ENCODE measurements around the gene CROT. TPM values are rescaled to one million over a fixed set of nuclear protein-coding genes. Genes with fewer than 3 reads are reported as not detected.

Gene CROT
- total RNA-seq, 4 donors from 2014 or later: 3.6 to 16.3 (median 7.9) TPM

GRCh38 chr7:87370660-87371180 lies 25.3 kb downstream of the CROT start:
- no peak for ATAC-seq
- Histone ChIP-seq H3K4me3 (no peak overlapping the region), H3K4me1 (no peaks in the 10 kb centered on the region), H3K27ac (no peak overlapping the region), H3K9me3 (no peaks in the 10 kb centered on the region), H3K36me3 (no peaks in the 10 kb centered on the region), H3K27me3 (no peaks in the 10 kb centered on the region)
- TF ChIP-seq POLR2A (IDR thresholded peaks at IDR 0.05) (no peak), CTCF (IDR thresholded peaks at IDR 0.05 in 4 of 5, conservative IDR thresholded peaks at IDR 0.05 in 1 of 5) (no peak)
- DNase-seq: no peak
- in situ Hi-C loops (cut with MboI; ENCODE audit: low sequenced_read_pairs in 4 of 4) (no loop called here), intact Hi-C loops (cut with DNase I; ENCODE audit: low total_unique reads) (loop anchor here (2.0 kb wide), 1 partner anchor 32 kb away; no protein-coding TSS in a partner anchor)

GRCh38 chr7:87375662-87376435 lies 30.4 kb downstream of the CROT start:
- Histone ChIP-seq H3K4me1 (no peaks in the 10 kb centered on the region), H3K9me3 (no peaks in the 10 kb centered on the region), H3K4me3 (no peak overlapping the region), H3K27me3 (no peaks in the 10 kb centered on the region), H3K36me3 (peaks cover 0 to 8% of the 10 kb centered on the region in 2 donors), H3K27ac (no peak overlapping the region)
- intact Hi-C loops (cut with DNase I; ENCODE audit: low total_unique reads) (no loop called here), in situ Hi-C loops (cut with MboI; ENCODE audit: low sequenced_read_pairs in 4 of 4) (no loop called here)
- DNase-seq (no peak), ATAC-seq (no peak)
- TF ChIP-seq CTCF (IDR thresholded peaks at IDR 0.05 in 4 of 5, conservative IDR thresholded peaks at IDR 0.05 in 1 of 5) (no peak), POLR2A (IDR thresholded peaks at IDR 0.05) (no peak)

GRCh38 chr7:87380905-87381304 lies 35.4 kb downstream of the CROT start:
- intact Hi-C loops (cut with DNase I; ENCODE audit: low total_unique reads): no loop called here
- ATAC-seq: no peak
- H3K36me3 ChIP-seq: peaks cover 0 to 25% of the 10 kb centered on the region in 2 donors

GRCh38 chr7:87391020-87391701 lies 45.7 kb downstream of the CROT start:
- Histone ChIP-seq H3K4me1 (no peaks in the 10 kb centered on the region), H3K4me3 (no peak overlapping the region), H3K27me3 (no peaks in the 10 kb centered on the region), H3K36me3 (peaks cover 0 to 30% of the 10 kb centered on the region in 2 donors), H3K27ac (no peak overlapping the region), H3K9me3 (no peaks in the 10 kb centered on the region)
- intact Hi-C loops (cut with DNase I; ENCODE audit: low total_unique reads): no loop called here
- ATAC-seq (no peak), DNase-seq (no peak)
- TF ChIP-seq CTCF (IDR thresholded peaks at IDR 0.05 in 4 of 5, conservative IDR thresholded peaks at IDR 0.05 in 1 of 5) (no peak), POLR2A (IDR thresholded peaks at IDR 0.05) (no peak)
- in situ Hi-C loops (cut with MboI; ENCODE audit: low sequenced_read_pairs in 4 of 4): no loop called here

More at GRCh38 chr7:87380905-87381304, 35.4 kb downstream of the CROT start:
- H3K27me3 ChIP-seq: no peaks in the 10 kb centered on the region
- TF ChIP-seq POLR2A (IDR thresholded peaks at IDR 0.05): no peak
- TF ChIP-seq CTCF (IDR thresholded peaks at IDR 0.05 in 4 of 5, conservative IDR thresholded peaks at IDR 0.05 in 1 of 5): no peak
- DNase-seq: no peak
- H3K4me3 ChIP-seq: no peak overlapping the region
- in situ Hi-C loops (cut with MboI; ENCODE audit: low sequenced_read_pairs in 4 of 4): no loop called here
- H3K4me1 ChIP-seq: no peaks in the 10 kb centered on the region
- no peak overlapping the region for H3K27ac ChIP-seq
- no peaks in the 10 kb centered on the region for H3K9me3 ChIP-seq
